H9 (cell line): ENCODE data around the gene OR1J1. TPM values are rescaled to one million over a fixed set of nuclear protein-coding genes. Genes with fewer than 3 reads are reported as not detected.

Source experiments
- DNase-seq: peaks from one replicate; pipeline ENCODE4 v3.0.0-alpha.2; 2017
- H2AFZ ChIP-seq: one replicate; pipeline ENCODE4 v1.6.1; 2013; ENCODE audit warnings: mild to moderate bottlenecking, low read length, control low read depth, moderate library complexity
- H2AK5ac ChIP-seq: 2 replicates; pipeline ENCODE4 v1.6.1; 2013; ENCODE audit warnings: low read length, control low read depth, mixed read lengths; ENCODE audit not compliant: insufficient read length
- H2BK120ac ChIP-seq: one replicate; pipeline ENCODE4 v1.6.1; 2013; ENCODE audit warnings: low read depth, mild to moderate bottlenecking, low read length, control low read depth, inconsistent platforms; ENCODE audit not compliant: poor library complexity, severe bottlenecking
- H2BK12ac ChIP-seq: 2 replicates; pipeline ENCODE4 v1.6.1; 2013; ENCODE audit warnings: low read length, control low read depth, mixed read lengths, low read depth; ENCODE audit not compliant: insufficient read length
- H2BK15ac ChIP-seq: 2 replicates; pipeline ENCODE4 v1.6.1; 2013; ENCODE audit warnings: low read depth, low read length, control low read depth
- H2BK20ac ChIP-seq: one replicate; pipeline ENCODE4 v1.6.1; 2013; ENCODE audit warnings: low read depth, mild to moderate bottlenecking, low read length, control low read depth, inconsistent platforms; ENCODE audit not compliant: poor library complexity, severe bottlenecking
- H2BK5ac ChIP-seq: 2 replicates; pipeline ENCODE4 v1.6.1; 2013; ENCODE audit warnings: low read length, control low read depth, mixed read lengths; ENCODE audit not compliant: insufficient read length
- H3K14ac ChIP-seq: 2 replicates; pipeline ENCODE4 v1.6.1; 2013; ENCODE audit warnings: low read length, control low read depth; ENCODE audit not compliant: insufficient read depth
- H3K18ac ChIP-seq: 2 replicates; pipeline ENCODE4 v1.6.1; 2013; ENCODE audit warnings: low read depth, mild to moderate bottlenecking, mixed read lengths, low read length, control low read depth; ENCODE audit not compliant: insufficient read length
- H3K23ac ChIP-seq: 2 replicates; pipeline ENCODE4 v1.6.1; 2013; ENCODE audit warnings: low read length, control low read depth, mixed read lengths, low read depth; ENCODE audit not compliant: insufficient read length
- H3K23me2 ChIP-seq: 2 replicates; pipeline ENCODE4 v1.6.1; 2013; ENCODE audit warnings: low read depth, mild to moderate bottlenecking, mixed read lengths, low read length, control low read depth; ENCODE audit not compliant: insufficient read length, poor library complexity, severe bottlenecking
- H3K27ac ChIP-seq: 2 replicates; pipeline ENCODE4 v1.5.1; 2013; ENCODE audit warnings: low read length, control low read depth, mixed read lengths, low read depth; ENCODE audit not compliant: insufficient read length
- H3K27me3 ChIP-seq: 2 replicates; pipeline ENCODE4 v1.6.1; 2013; ENCODE audit warnings: low read length, control low read depth, inconsistent platforms; ENCODE audit not compliant: insufficient read depth
- H3K4ac ChIP-seq: 2 replicates; pipeline ENCODE4 v1.6.1; 2013; ENCODE audit warnings: low read depth, mild to moderate bottlenecking, control low read depth, inconsistent platforms, low read length, moderate library complexity
- H3K4me1 ChIP-seq: 2 replicates; pipeline ENCODE4 v1.6.1; 2013; ENCODE audit warnings: low read length, control low read depth, inconsistent platforms; ENCODE audit not compliant: insufficient read depth
- H3K4me2 ChIP-seq: 2 replicates; pipeline ENCODE4 v1.6.1; 2013; ENCODE audit warnings: low read length, control low read depth, mixed read lengths; ENCODE audit not compliant: insufficient read length, insufficient read depth
- H3K56ac ChIP-seq: 2 replicates; pipeline ENCODE4 v1.6.1; 2013; ENCODE audit warnings: low read depth, mild to moderate bottlenecking, mixed read lengths, low read length, control low read depth; ENCODE audit not compliant: insufficient read length
- H3K79me1 ChIP-seq: 2 replicates; pipeline ENCODE4 v1.6.1; 2013; ENCODE audit warnings: low read depth, mild to moderate bottlenecking, moderate library complexity, low read length, control low read depth, inconsistent platforms; ENCODE audit not compliant: insufficient read depth, poor library complexity, severe bottlenecking
- H3K79me2 ChIP-seq: 2 replicates; pipeline ENCODE4 v1.6.1; 2013; ENCODE audit warnings: low read length, control low read depth, inconsistent platforms; ENCODE audit not compliant: insufficient read depth
- H3K9ac ChIP-seq: 2 replicates; pipeline ENCODE4 v1.6.1; 2013; ENCODE audit warnings: low read length, control low read depth, mixed read lengths; ENCODE audit not compliant: insufficient read length; ENCODE audit errors: extremely low read depth
- H3K9me3 ChIP-seq: one replicate; pipeline ENCODE4 v1.6.1; 2013; ENCODE audit warnings: low read depth, low read length, inconsistent platforms; ENCODE audit not compliant: control insufficient read depth
- H3T11ph ChIP-seq: one replicate; pipeline ENCODE4 v1.6.1; 2013; ENCODE audit warnings: mild to moderate bottlenecking, low read length, control low read depth, inconsistent platforms
- H4K20me1 ChIP-seq: one replicate; pipeline ENCODE4 v1.6.1; 2013; ENCODE audit not compliant: control insufficient read depth, insufficient read length, insufficient read depth
- H4K5ac ChIP-seq: 2 replicates; pipeline ENCODE4 v1.6.1; 2013; ENCODE audit warnings: low read depth, mild to moderate bottlenecking, mixed read lengths, low read length, control low read depth; ENCODE audit not compliant: insufficient read length
- H4K8ac ChIP-seq: replicated peaks from 2 replicates; pipeline ENCODE4 v1.6.1; 2013; ENCODE audit warnings: low read length, control low read depth, mixed read lengths, low read depth; ENCODE audit not compliant: insufficient read length
- H4K91ac ChIP-seq: 2 replicates; pipeline ENCODE4 v1.6.1; 2013; ENCODE audit warnings: low read depth, mild to moderate bottlenecking, moderate library complexity, mixed read lengths, low read length, control low read depth; ENCODE audit not compliant: insufficient read length
- H3K27ac Mint-ChIP-seq, 3 experiments: 2 replicates in 2 of 3; 3 replicates in 1 of 3; pipeline ENCODE4 v1.8.0; 2020 to 2021; ENCODE audit warnings: mixed read lengths in 3 of 3, mild to moderate bottlenecking in 1 of 3, moderate library complexity in 1 of 3
- H3K27me3 Mint-ChIP-seq: 2 replicates; pipeline ENCODE4 v1.8.0; 2021; ENCODE audit warnings: low read depth, mild to moderate bottlenecking, moderate library complexity, mixed read lengths
- H3K36me3 Mint-ChIP-seq, 3 experiments: 2 replicates in 2 of 3; 3 replicates in 1 of 3; pipeline ENCODE4 v1.8.0; 2020 to 2021; ENCODE audit warnings: low read depth in 3 of 3, mixed read lengths in 3 of 3; ENCODE audit not compliant: insufficient read depth in 1 of 3
- H3K4me1 Mint-ChIP-seq, 2 experiments: 2 replicates each; pipeline ENCODE4 v1.8.0; 2020; ENCODE audit warnings: mixed read lengths in 2 of 2
- H3K4me3 Mint-ChIP-seq, 2 experiments: 2 replicates in 1 of 2; 3 replicates in 1 of 2; pipeline ENCODE4 v1.8.0; 2020 to 2021; ENCODE audit warnings: mild to moderate bottlenecking in 2 of 2, mixed read lengths in 2 of 2, moderate library complexity in 1 of 2
- H3K9me3 Mint-ChIP-seq, 2 experiments: 2 replicates in 1 of 2; 3 replicates in 1 of 2; pipeline ENCODE4 v1.8.0; 2020; ENCODE audit warnings: mild to moderate bottlenecking in 2 of 2, mixed read lengths in 2 of 2, moderate library complexity in 1 of 2
- CTCF ChIP-seq: fragments of 200-600 bp; sonication (generic); conservative IDR thresholded peaks from 3 replicates; pipeline ENCODE4 v1.8.0; 2021; ENCODE audit warnings: antibody characterized with exemption, mild to moderate bottlenecking
- WGBS: extraction: QIAGEN DNeasy Blood & Tissue Kit; methylation state at CpG from one replicate; pipeline ENCODE4 v1.1.7; 2013; ENCODE audit warnings: missing lambda C conversion rate, low lambda C conversion rate, mixed read lengths; ENCODE audit not compliant: insufficient read length; ENCODE audit errors: extremely low coverage; 5-methylcytosine and 5-hydroxymethylcytosine counted together
- total RNA-seq: library from RNA; stranded (reverse); gene quantifications from 2 replicates; pipeline ENCODE4 v1.2.1, GENCODE V29; 2021

Gene OR1J1
- total RNA-seq, 1 experiment from 2014 or later: not detected

GRCh38 chr9:122527193-122527592 lies 49.5 kb upstream of the OR1J1 start, which contains the start of gene OR1N1:
Gene OR1N1 (minus strand): TSS chr9:122527293. CDS start chr9:122527293, 0 bp downstream.
- H3K4me3 Mint-ChIP-seq: no peak within 1 kb of the TSS
- H3K4me1 Mint-ChIP-seq: no peaks in the 10 kb centered on the region
- Histone ChIP-seq H2BK12ac (no peak within 1 kb of the TSS), H2BK5ac (no peak within 1 kb of the TSS), H3K14ac (no peak within 1 kb of the TSS), H4K8ac (no peak within 1 kb of the TSS), H3K9ac (no peak within 1 kb of the TSS), H3K4ac (no peak within 1 kb of the TSS), H2BK120ac (no peak within 1 kb of the TSS), H3T11ph (no peak within 1 kb of the TSS), H3K23ac (no peak within 1 kb of the TSS), H3K27me3 (no peaks in the 10 kb centered on the region), H4K5ac (no peak within 1 kb of the TSS), H3K23me2 (no peaks in the 10 kb centered on the region), H3K4me2 (no peak within 1 kb of the TSS), H3K79me1 (no peaks in the 10 kb centered on the region), H2BK20ac (no peak within 1 kb of the TSS), H4K91ac (no peak within 1 kb of the TSS), H2AK5ac (no peak within 1 kb of the TSS), H3K9me3 (peaks cover 69% of the 10 kb centered on the region), H3K56ac (no peak within 1 kb of the TSS), H2BK15ac (no peak within 1 kb of the TSS), H2AFZ (no peak within 1 kb of the TSS), H3K18ac (no peak within 1 kb of the TSS), H4K20me1 (no peaks in the 10 kb centered on the region), H3K4me1 (no peaks in the 10 kb centered on the region), H3K27ac (no peak within 1 kb of the TSS), H3K79me2 (no peaks in the 10 kb centered on the region)
- no CpG with 5 or more reads among the region's 3 CpGs for WGBS
- no peak within 1 kb of the TSS for H3K27ac Mint-ChIP-seq
- TF ChIP-seq CTCF: no peak
- peaks cover 0 to 21% (median 0%) of the 10 kb centered on the region in 3 experiments; a peak in 5 of 7 replicates for H3K36me3 Mint-ChIP-seq
- DNase-seq: no peak
- peaks cover 3% of the 10 kb centered on the region; the same call in 1 of the 2 replicates for H3K27me3 Mint-ChIP-seq
- H3K9me3 Mint-ChIP-seq: peaks cover 79 to 81% of the 10 kb centered on the region in 2 experiments
